ENCODE results near the gene TAF11L12.
"Not testable (repeated sequence)": the region's sequence is repeated elsewhere in the genome, so short reads cannot be mapped to it uniquely, and the experiment has no call there.

Gene TAF11L12

GRCh38 chr5:17620627-17621026 is 10.4 kb downstream of the TAF11L12 start:
- TF ChIP-seq CTCF (IDR thresholded peaks at IDR 0.05; ENCODE audit: control insufficient read depth, insufficient read depth, low read depth, low read length, missing control alignments): no peak
- H3K4me3 ChIP-seq (ENCODE audit: control insufficient read depth, low read depth, low read length): no peak overlapping the region
- no peak for DNase-seq (ENCODE audit: low read depth)

GRCh38 chr5:17625686-17626085 is 15.5 kb downstream of the TAF11L12 start:
- no peak for TF ChIP-seq CTCF (IDR thresholded peaks at IDR 0.05; ENCODE audit: control insufficient read depth, insufficient read depth, low read depth, low read length, missing control alignments)
- H3K4me3 ChIP-seq (ENCODE audit: control insufficient read depth, low read depth, low read length): no peak overlapping the region
- DNase-seq (ENCODE audit: low read depth): no peak

GRCh38 chr5:17631788-17632187 is 21.6 kb downstream of the TAF11L12 start, which contains the start of gene TAF11L13:
TAF11L13 (plus strand) TSS chr5:17632088.
- not testable (repeated sequence) for DNase-seq (ENCODE audit: low read depth)

GRCh38 chr5:17634160-17634559 is 24.0 kb downstream of the TAF11L12 start, which contains the start of gene TAF11L14:
TAF11L14 (plus strand) TSS chr5:17634460.
- DNase-seq (ENCODE audit: low read depth): no peak
- H3K4me3 ChIP-seq (ENCODE audit: control insufficient read depth, low read depth, low read length): no peak within 1 kb of the TSS
- no peak for TF ChIP-seq CTCF (IDR thresholded peaks at IDR 0.05; ENCODE audit: control insufficient read depth, insufficient read depth, low read depth, low read length, missing control alignments)

More at GRCh38 chr5:17631788-17632187, 21.6 kb downstream of the TAF11L12 start, which contains the start of gene TAF11L13:
- H3K4me3 ChIP-seq (ENCODE audit: control insufficient read depth, low read depth, low read length): not testable (repeated sequence)

GRCh38 chr5:17649232-17649631 is 39.0 kb downstream of the TAF11L12 start:
- not testable (repeated sequence) for H3K4me3 ChIP-seq (ENCODE audit: control insufficient read depth, low read depth, low read length); DNase-seq (ENCODE audit: low read depth)

- not testable (repeated sequence) for DNase-seq (ENCODE audit: low read depth); H3K4me3 ChIP-seq (ENCODE audit: control insufficient read depth, low read depth, low read length)
These were observed 45.1 kb downstream of the TAF11L12 start for GRCh38 chr5:17655201-17655759.

GRCh38 chr5:17655921-17656320 is 45.7 kb downstream of the TAF11L12 start:
- no peak overlapping the region for H3K4me3 ChIP-seq (ENCODE audit: control insufficient read depth, low read depth, low read length)
- no peak for DNase-seq (ENCODE audit: low read depth)
- no peak for TF ChIP-seq CTCF (IDR thresholded peaks at IDR 0.05; ENCODE audit: control insufficient read depth, insufficient read depth, low read depth, low read length, missing control alignments)

All from AG09309 (cell line).